ENCODE results near the gene SGMS1.
"Not testable (repeated sequence)": the region's sequence is repeated elsewhere in the genome, so short reads cannot be mapped to it uniquely, and the experiment has no call there.

The SGMS1 gene

DNA sequence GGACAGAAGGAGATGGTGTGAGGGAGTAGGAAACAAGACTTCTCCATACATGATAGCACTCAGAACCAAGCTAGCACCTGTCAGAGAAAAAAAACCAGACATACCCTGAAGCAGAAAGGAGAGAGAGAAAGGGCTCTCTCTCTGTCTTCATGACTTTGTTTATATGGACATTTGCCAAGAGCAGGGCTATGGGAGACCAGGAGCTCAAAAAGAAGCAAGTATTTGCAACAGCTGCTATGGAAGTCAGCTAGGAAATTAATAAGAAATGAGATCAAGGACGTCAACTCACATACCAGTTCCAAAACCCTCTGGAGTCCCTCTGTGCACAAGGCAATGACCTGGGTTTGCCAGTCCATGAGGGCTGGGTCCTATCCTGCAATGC is 111.6 kb downstream of the SGMS1 start:
- Histone ChIP-seq H3K9me3 (no peaks in the 10 kb centered on the region), H3K36me3 (replicated peaks) (no peaks in the 10 kb centered on the region), H3K4me3 (no peak overlapping the region), H3K4me1 (no peaks in the 10 kb centered on the region), H3K27me3 (ENCODE audit: low read depth) (no peaks in the 10 kb centered on the region)
- in situ Hi-C loops (cut with MboI; ENCODE audit: low sequenced_read_pairs): no loop called here
- no peak for DNase-seq (ENCODE audit: low spot score in 2 of 2)

DNA sequence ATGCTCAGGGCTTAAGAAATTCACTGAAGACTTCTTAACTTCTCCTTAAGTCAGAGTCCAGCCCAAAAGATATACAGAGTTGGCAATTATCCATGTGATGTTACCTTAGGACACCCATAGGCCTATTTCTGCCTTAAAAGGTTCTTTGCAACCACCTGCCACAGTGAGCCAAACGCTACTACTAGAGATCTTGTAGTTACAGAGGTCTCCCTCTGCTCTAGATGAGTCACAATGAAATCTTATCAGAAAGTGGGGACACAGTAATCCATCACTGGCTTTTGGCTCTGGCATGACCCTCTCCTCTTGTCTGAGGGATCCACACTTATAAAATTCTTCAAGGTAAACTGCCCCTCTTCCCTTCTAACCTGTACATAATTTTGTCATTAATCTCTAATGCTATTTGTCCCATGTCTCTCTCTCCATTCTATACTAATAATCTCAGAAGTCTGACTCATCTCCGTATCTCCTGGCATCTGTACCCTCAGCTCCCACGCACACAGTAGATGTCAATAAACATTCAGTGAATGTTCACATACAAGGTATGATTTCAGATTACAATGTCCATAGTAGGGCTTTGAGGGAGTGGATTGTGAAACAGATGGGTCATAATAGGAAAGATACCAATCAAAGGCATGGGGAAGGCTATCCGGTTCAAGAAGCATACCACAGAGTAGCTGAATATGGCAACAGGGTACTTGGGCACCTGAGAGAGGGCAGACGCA is 112.1 kb downstream of the SGMS1 start:
- H3K27me3 ChIP-seq (ENCODE audit: low read depth): no peaks in the 10 kb centered on the region
- in situ Hi-C loops (cut with MboI; ENCODE audit: low sequenced_read_pairs): no loop called here
- H3K4me1 ChIP-seq: no peaks in the 10 kb centered on the region
- H3K4me3 ChIP-seq: no peak overlapping the region
- H3K36me3 ChIP-seq (replicated peaks): no peaks in the 10 kb centered on the region
- no peak for DNase-seq (ENCODE audit: low spot score in 2 of 2)
- H3K9me3 ChIP-seq: no peaks in the 10 kb centered on the region

DNA sequence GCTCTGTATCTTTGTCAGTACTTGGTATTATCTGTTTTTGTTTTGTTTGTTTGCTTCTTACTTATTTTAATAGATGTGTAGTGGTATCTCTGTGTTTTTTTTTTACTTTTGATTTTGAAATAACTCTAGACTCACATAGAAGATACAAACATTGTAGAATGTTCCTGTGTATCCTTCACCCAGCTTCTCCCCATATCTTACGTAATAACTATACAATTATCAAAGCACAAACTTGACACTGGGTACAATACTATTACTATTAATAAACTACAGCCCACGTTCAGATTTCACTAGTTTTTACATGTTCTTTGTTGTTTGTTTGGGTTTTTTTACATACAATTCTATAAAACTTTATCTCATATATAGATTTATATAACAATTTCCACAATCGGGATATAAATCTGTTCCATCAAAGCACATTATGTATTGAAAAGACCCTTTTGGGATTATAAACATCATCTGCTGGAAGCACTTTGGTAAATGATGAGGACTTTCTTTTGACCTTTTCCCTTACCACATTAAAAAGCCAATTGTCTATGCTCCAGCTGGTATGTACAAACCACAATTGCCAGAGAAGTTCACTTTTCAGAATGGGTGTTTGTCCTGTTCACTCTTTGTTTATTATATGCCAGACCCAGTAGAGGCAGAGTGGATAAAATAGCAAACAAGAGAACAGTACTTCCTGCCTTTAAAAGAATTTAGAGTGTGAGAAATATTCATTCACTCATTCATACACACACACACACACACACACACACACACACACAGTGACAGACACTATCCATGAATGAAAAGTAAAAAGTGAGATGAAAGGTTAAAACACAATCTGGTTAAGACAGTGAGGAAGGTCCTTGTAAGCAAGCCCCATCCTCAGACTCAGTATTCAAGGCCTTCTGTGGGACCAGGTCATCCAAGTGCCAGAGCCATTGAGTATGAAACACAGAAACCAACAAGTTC is 113.0 kb downstream of the SGMS1 start:
- DNase-seq (ENCODE audit: low spot score in 2 of 2): no peak
- H3K4me1 ChIP-seq: no peaks in the 10 kb centered on the region
- in situ Hi-C loops (cut with MboI; ENCODE audit: low sequenced_read_pairs): no loop called here

DNA sequence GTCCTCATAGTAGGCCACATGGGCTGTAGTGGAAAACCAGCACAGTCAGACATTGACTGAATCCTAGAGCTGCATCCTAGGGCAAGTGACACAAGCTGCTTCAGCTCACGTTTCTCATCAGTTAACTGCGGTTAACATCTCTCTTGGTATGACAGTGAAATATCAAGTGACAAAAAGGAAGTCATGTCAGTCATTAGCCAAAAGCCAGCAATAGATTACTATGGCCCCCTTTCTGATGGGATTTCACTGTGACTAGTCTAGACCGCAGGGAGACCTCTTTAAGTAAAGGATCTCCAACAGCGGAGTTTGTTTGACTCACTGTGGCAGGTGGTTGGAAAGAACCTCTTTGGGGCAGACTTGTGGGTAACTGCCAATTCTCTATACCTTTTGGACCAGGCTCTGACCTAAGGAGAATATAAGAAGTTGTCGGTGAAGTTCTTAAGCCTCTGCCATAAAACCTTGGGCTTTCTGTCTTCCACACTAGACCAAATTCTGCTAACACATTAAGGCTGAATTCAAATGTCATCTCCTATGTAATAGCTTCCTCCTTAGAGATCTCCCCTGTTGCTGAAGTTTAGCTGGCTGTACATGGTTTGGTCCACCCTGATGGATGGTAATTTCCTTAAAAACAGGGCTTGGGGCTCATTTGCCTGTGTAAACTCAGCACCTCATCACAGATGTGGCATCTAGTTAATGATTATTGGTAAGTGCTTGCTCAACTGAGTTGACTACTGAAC is 115.3 kb downstream of the SGMS1 start:
- DNase-seq (ENCODE audit: low spot score in 2 of 2): no peak
- no peaks in the 10 kb centered on the region for H3K27me3 ChIP-seq (ENCODE audit: low read depth)
- H3K4me3 ChIP-seq: no peak overlapping the region
- in situ Hi-C loops (cut with MboI; ENCODE audit: low sequenced_read_pairs): no loop called here
- no peaks in the 10 kb centered on the region for H3K36me3 ChIP-seq (replicated peaks)
- no peaks in the 10 kb centered on the region for H3K9me3 ChIP-seq
- no peaks in the 10 kb centered on the region for H3K4me1 ChIP-seq

More for the DNA sequence above, 113.0 kb downstream of the SGMS1 start:
- Histone ChIP-seq H3K9me3 (no peaks in the 10 kb centered on the region), H3K27me3 (ENCODE audit: low read depth) (no peaks in the 10 kb centered on the region), H3K36me3 (replicated peaks) (no peaks in the 10 kb centered on the region), H3K4me3 (no peak overlapping the region)

DNA sequence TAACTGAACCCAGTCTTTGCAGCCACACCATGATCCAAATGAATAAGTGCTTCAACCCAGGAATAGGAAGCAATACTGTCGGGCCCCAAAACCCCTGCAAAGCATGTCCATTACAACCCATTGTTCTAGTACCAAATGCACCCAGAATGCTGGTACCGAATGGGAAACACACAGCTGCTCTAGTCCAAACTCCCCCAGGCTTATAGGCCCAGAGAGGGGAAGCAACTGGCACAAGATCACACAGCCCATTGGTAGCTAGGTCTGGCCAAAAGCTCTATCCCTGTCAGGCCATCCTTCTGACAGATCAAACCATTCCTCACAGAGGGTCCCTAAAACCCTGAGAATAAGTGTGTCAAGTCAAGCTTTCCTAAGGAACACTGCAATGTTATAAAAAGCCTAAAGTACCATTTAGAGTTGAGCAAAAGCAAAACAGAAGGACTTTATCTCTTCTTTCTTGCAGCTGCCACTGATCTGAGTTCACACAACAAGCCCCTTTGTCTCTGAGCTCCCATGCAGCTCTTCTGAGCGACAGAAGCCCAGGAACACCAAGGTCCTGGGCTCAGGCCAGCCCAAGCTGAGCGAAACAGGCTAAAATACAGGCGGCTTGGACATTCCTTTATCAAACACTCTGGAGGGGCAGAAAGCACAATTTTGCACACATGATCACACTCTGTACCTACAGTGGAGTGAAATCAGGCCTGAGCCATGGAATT is 116.7 kb downstream of the SGMS1 start:
- in situ Hi-C loops (cut with MboI; ENCODE audit: low sequenced_read_pairs): no loop called here
- Histone ChIP-seq H3K27me3 (ENCODE audit: low read depth) (no peaks in the 10 kb centered on the region), H3K9me3 (no peaks in the 10 kb centered on the region), H3K36me3 (replicated peaks) (no peaks in the 10 kb centered on the region), H3K4me3 (no peak overlapping the region), H3K4me1 (no peaks in the 10 kb centered on the region)
- no peak for DNase-seq (ENCODE audit: low spot score in 2 of 2)

DNA sequence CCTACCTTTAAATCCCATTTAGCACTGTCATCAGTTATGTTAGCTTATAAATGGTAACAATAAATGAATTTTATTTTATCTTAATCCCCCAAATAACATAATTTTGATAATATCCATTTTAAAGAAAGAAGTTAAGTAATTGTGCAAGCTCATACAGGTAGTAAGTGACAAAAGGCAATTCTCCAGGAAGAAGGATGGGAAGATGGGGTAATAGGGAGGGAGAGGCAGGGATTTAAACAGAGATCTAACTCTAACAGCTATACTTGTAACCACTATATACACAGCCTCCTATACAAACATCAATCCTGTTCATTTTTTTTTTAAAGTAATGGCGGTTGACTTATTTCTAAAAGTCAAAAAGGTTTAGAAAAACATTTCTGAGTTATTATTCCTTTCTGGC is 119.4 kb downstream of the SGMS1 start:
- Histone ChIP-seq H3K27me3 (ENCODE audit: low read depth) (no peaks in the 10 kb centered on the region), H3K36me3 (replicated peaks) (no peaks in the 10 kb centered on the region), H3K4me1 (no peaks in the 10 kb centered on the region), H3K4me3 (no peak overlapping the region), H3K9me3 (no peaks in the 10 kb centered on the region)
- DNase-seq (ENCODE audit: low spot score in 2 of 2): no peak
- in situ Hi-C loops (cut with MboI; ENCODE audit: low sequenced_read_pairs): no loop called here

DNA sequence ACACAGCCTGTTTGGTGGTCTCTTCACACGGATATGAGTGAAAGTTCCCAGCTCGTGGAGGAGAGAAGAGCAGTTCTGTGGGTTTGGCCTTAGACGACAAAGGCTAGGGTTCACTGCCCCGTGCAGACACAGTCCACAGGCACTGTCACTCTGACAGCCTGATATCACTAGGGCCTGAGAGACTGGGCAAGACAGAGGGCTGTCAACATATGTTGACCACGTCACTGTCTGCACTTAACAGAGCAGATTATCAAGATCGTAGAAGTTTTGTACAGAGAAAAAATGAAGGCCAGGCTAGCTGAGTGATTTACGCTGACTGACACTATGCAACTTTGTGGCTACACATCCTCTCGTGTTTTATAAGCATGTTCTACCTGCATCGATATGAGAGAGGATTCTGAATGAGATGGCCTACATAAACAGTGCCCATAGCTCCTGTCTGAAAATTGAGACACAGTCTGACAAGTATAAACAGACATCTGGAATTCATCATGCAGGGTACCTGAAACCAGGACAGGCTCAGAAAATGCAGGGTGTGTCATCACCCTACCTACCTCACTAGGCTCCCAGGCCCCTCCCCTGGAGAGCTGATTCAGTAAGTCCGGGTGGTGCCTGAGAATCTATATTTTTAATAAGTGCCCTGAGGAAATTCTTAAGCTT is 120.0 kb downstream of the SGMS1 start:
- no peaks in the 10 kb centered on the region for H3K36me3 ChIP-seq (replicated peaks)
- no peaks in the 10 kb centered on the region for H3K4me1 ChIP-seq
- H3K9me3 ChIP-seq: no peaks in the 10 kb centered on the region
- no peak overlapping the region for H3K4me3 ChIP-seq
- H3K27me3 ChIP-seq (ENCODE audit: low read depth): no peaks in the 10 kb centered on the region
- no peak for DNase-seq (ENCODE audit: low spot score in 2 of 2)
- in situ Hi-C loops (cut with MboI; ENCODE audit: low sequenced_read_pairs): no loop called here

DNA sequence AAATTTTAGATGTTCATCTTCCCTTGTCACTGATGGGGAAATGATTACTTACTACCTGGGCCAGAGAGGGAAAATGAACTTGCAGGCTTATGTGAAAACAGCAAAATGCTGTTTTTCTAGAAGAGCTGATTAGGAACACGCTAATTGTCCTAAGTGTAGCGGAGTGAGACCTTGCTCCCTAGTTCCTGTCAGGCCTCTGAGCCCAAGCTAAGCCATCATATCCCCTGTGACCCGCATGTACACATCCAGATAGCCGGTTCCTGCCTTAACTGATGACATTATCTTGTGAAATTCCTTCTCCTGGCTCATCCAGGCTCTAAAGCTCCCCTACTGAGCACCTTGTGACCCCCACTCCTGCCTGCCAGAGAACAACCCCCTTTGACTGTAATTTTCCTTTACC is 120.6 kb downstream of the SGMS1 start:
- H3K4me3 ChIP-seq; DNase-seq (ENCODE audit: low spot score in 2 of 2); H3K27me3 ChIP-seq (ENCODE audit: low read depth); H3K4me1 ChIP-seq; H3K36me3 ChIP-seq (replicated peaks); H3K9me3 ChIP-seq; in situ Hi-C loops (cut with MboI; ENCODE audit: low sequenced_read_pairs): not testable (repeated sequence)

DNA sequence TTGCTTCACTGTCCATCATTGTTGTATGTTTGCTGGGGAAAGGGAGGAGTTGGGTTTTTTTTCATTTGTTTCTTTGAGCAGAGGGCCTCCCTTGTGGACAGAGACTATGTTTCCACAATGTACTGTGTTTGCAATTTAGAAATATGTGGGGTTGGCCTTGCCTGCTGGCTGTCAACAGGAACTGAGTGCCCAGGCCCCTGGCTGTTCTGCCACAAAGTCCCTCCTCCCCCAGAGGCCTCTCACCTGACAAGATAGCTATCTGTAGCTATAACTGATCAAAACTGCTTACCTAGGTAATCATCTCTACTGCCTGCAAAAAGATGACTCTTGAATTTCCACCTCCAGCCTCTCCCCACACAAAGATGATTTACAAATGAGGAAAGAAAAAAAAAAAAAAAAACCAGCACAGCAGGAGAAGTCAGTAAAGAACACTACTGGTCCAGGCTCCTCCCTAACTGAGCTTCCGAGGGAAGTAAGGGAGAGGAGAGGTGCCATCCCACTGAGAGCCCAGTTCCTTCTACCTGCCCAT is 121.8 kb downstream of the SGMS1 start:
- Histone ChIP-seq H3K27me3 (ENCODE audit: low read depth) (no peaks in the 10 kb centered on the region), H3K4me3 (no peak overlapping the region), H3K9me3 (no peaks in the 10 kb centered on the region), H3K4me1 (no peaks in the 10 kb centered on the region), H3K36me3 (replicated peaks) (no peaks in the 10 kb centered on the region)
- DNase-seq (ENCODE audit: low spot score in 2 of 2): no peak
- in situ Hi-C loops (cut with MboI; ENCODE audit: low sequenced_read_pairs): no loop called here

DNA sequence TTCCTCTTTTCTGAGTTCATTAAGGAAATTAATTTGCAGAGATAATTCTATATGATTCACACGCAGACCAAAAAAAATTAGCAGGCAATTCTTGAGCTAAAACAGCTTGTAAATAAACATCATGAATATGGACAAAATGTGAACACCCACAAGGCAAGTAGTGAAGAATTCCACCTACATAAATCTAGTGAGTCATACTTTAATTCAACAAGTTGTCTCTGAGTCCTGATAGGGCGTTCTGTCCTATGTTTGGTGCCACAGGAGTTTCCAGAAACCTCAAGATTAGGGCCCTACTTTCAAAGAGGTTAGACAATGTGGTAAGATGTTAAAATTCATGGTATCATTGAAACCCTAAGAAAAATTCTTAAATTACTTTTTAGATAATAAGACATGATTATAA is 122.3 kb downstream of the SGMS1 start:
- H3K4me1 ChIP-seq: no peaks in the 10 kb centered on the region
- in situ Hi-C loops (cut with MboI; ENCODE audit: low sequenced_read_pairs): no loop called here

DNA sequence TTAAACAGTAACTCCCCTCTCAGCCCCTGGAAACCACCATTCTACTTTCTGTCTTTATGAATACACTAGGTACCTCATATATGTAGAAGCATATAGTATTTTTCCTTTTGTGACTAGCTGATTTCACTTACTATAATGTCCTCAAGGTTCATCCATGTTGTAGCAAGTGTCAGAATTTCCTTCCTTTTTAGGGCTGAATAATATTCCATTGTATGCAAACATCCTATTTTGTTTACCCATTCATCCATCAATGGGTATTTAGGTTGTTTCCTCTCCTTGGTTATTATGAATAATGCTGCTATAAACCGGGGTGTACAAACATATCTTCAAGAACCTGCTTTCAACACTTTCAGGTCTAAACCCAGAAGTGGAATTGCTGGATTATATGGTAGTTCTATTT is 125.3 kb downstream of the SGMS1 start:
- DNase-seq (ENCODE audit: low spot score in 2 of 2): no peak
- Histone ChIP-seq H3K4me3 (no peak overlapping the region), H3K4me1 (no peaks in the 10 kb centered on the region), H3K9me3 (no peaks in the 10 kb centered on the region), H3K36me3 (replicated peaks) (no peaks in the 10 kb centered on the region), H3K27me3 (ENCODE audit: low read depth) (no peaks in the 10 kb centered on the region)
- in situ Hi-C loops (cut with MboI; ENCODE audit: low sequenced_read_pairs): no loop called here

More for the DNA sequence above, 122.3 kb downstream of the SGMS1 start:
- Histone ChIP-seq H3K9me3 (no peaks in the 10 kb centered on the region), H3K36me3 (replicated peaks) (no peaks in the 10 kb centered on the region), H3K4me3 (no peak overlapping the region), H3K27me3 (ENCODE audit: low read depth) (no peaks in the 10 kb centered on the region)
- DNase-seq (ENCODE audit: low spot score in 2 of 2): no peak

DNA sequence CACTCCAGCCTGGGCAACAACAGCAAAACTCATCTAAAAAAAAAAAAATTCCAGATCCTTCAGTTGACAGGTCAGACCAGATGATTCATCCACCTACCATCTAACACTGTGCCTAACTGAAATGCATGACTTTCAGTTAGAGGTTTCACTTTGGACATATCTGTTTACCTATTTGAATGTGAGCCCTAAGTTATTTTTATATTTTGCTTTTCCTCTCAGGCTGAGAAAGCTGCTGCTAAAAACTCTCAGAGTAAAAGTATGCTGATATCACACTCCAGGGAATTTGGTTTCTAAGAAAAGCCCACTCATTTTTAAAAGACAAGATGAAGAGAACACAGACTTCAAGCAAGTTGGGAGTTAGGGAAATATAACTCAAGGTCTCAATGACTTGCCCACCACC is 126.0 kb downstream of the SGMS1 start:
- H3K4me3 ChIP-seq: no peak overlapping the region
- no peaks in the 10 kb centered on the region for H3K9me3 ChIP-seq
- in situ Hi-C loops (cut with MboI; ENCODE audit: low sequenced_read_pairs): no loop called here
- no peaks in the 10 kb centered on the region for H3K27me3 ChIP-seq (ENCODE audit: low read depth)
- H3K4me1 ChIP-seq: no peaks in the 10 kb centered on the region
- H3K36me3 ChIP-seq (replicated peaks): no peaks in the 10 kb centered on the region
- DNase-seq (ENCODE audit: low spot score in 2 of 2): no peak

DNA sequence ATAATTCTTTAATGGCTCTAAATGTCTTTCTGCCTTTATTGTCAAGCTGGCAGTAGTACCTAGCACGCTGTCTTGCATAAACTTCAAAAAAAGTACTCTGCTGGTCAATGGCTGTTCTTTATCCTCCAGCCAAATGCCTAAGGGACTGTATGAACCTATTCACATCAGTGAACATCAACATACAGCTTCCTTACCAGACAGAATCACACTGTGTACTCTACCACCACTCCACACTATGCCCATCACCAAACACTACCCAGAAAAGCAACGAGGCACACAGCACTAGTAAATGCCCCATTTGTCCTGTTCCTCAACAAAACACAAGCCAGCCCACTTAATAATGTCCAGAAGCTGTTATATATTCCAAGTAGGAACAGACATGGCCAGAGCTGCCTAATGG is 127.5 kb downstream of the SGMS1 start:
- H3K9me3 ChIP-seq: no peaks in the 10 kb centered on the region
- no peaks in the 10 kb centered on the region for H3K36me3 ChIP-seq (replicated peaks)
- H3K27me3 ChIP-seq (ENCODE audit: low read depth): no peaks in the 10 kb centered on the region
- in situ Hi-C loops (cut with MboI; ENCODE audit: low sequenced_read_pairs): no loop called here
- no peak for DNase-seq (ENCODE audit: low spot score in 2 of 2)
- H3K4me3 ChIP-seq: no peak overlapping the region
- no peaks in the 10 kb centered on the region for H3K4me1 ChIP-seq
